A673 (cell line): Measurements from ENCODE around the gene PROX2. TPM values are rescaled to one million over a fixed set of nuclear protein-coding genes. Genes with fewer than 3 reads are reported as not detected.

Source experiments
- BruUV-seq: library from RNA; stranded (reverse); fragments of 400-500 nt; replicated peaks from 2 replicates; lab custom pipeline; 2021; lab: Mats Ljungman, UMichigan
- CTCF ChIA-PET: fragments of 300-600 bp; sonication (Branson Sonifier 250); formaldehyde crosslinking; loops from one replicate; lab custom pipeline; 2022; ENCODE audit warnings: antibody characterized with exemption; lab: Charles Lee
- POLR2A ChIA-PET: fragments of 300-600 bp; sonication (Branson Sonifier 250); formaldehyde crosslinking; loops from one replicate; lab custom pipeline; 2022; ENCODE audit warnings: antibody characterized with exemption; ENCODE audit not compliant: low non-redundant PET; lab: Charles Lee
- DNase-seq: peaks from one replicate; pipeline ENCODE4 v3.0.0-alpha.2; 2015; ENCODE audit warnings: low spot score
- H3K27ac ChIP-seq: fragments of 200-600 bp; sonication (generic); 2 replicates; pipeline ENCODE4 v1.5.1; 2016; ENCODE audit warnings: mixed run types, low read depth, mild to moderate bottlenecking, mixed read lengths, antibody characterized with exemption, low read length; ENCODE audit not compliant: poor library complexity, severe bottlenecking
- H3K27me3 ChIP-seq: fragments of 200-600 bp; sonication (generic); replicated peaks from 2 replicates; pipeline ENCODE4 v1.6.1; 2017; ENCODE audit warnings: mixed run types, low read depth, mild to moderate bottlenecking, mixed read lengths, antibody characterized with exemption, low read length; ENCODE audit not compliant: insufficient read depth, poor library complexity
- H3K36me3 ChIP-seq: fragments of 200-600 bp; sonication (generic); 2 replicates; pipeline ENCODE4 v1.6.1; 2016; ENCODE audit warnings: mixed run types, mild to moderate bottlenecking, mixed read lengths, antibody characterized with exemption, low read length; ENCODE audit not compliant: insufficient read depth, poor library complexity, severe bottlenecking
- H3K4me1 ChIP-seq: fragments of 200-600 bp; sonication (generic); 2 replicates; pipeline ENCODE4 v1.6.1; 2017; ENCODE audit warnings: mixed run types, mild to moderate bottlenecking, mixed read lengths, antibody characterized with exemption, low read length; ENCODE audit not compliant: insufficient read depth, poor library complexity, severe bottlenecking
- H3K4me3 ChIP-seq: fragments of 200-600 bp; sonication (generic); 2 replicates; pipeline ENCODE4 v1.5.1; 2016; ENCODE audit warnings: low read depth, mixed run types, mild to moderate bottlenecking, mixed read lengths, low read length; ENCODE audit not compliant: poor library complexity, severe bottlenecking
- H3K9me3 ChIP-seq: fragments of 200-600 bp; sonication (generic); 2 replicates; pipeline ENCODE4 v1.6.1; 2016; ENCODE audit warnings: mixed run types, low read depth, mild to moderate bottlenecking, mixed read lengths, antibody characterized with exemption, low read length; ENCODE audit not compliant: poor library complexity, severe bottlenecking
- CTCF ChIP-seq: fragments of 300-800, 200-600 bp; sonication (generic); conservative IDR thresholded peaks from 2 replicates; pipeline ENCODE4 v1.5.1; 2017; ENCODE audit warnings: low read depth, mild to moderate bottlenecking, antibody characterized with exemption, low read length, moderate library complexity, mixed read lengths
- EZH2 ChIP-seq: fragments of 200-600 bp; sonication (generic); IDR thresholded peaks from 2 replicates; pipeline ENCODE4 v1.6.1; 2017; ENCODE audit warnings: borderline replicate concordance, low read depth, mild to moderate bottlenecking, mixed read lengths, antibody characterized with exemption, low read length; ENCODE audit not compliant: poor library complexity, severe bottlenecking
- intact Hi-C: fragments of 100-400 bp; cut with micrococcal nuclease; formaldehyde crosslinking; loops from one replicate; pipeline ENCODE4 v1.10.0; 2022; ENCODE audit not compliant: unreplicated experiment
- total RNA-seq: library from RNA; stranded (reverse); gene quantifications from 2 replicates; pipeline ENCODE4 v1.2.3, GENCODE V29; 2021

PROX2 gene
- total RNA-seq, 1 experiment from 2014 or later: not detected

- Histone ChIP-seq H3K9me3 (no peaks in the 10 kb centered on the region), H3K4me1 (no peaks in the 10 kb centered on the region), H3K27ac (no peak overlapping the region), H3K36me3 (peaks cover 38% of the 10 kb centered on the region), H3K27me3 (no peaks in the 10 kb centered on the region), H3K4me3 (no peak overlapping the region)
- CTCF ChIA-PET: no interaction called here
- POLR2A ChIA-PET: no interaction called here
- intact Hi-C loops: no loop called here
- no TSS peak for BruUV-seq
- no peak for TF ChIP-seq EZH2
- TF ChIP-seq CTCF: no peak
- no peak for DNase-seq
Observed at GRCh38 chr14:74832849-74833248, 43.1 kb downstream of the PROX2 start.

- H3K4me3 ChIP-seq: no peak overlapping the region
- H3K9me3 ChIP-seq: no peaks in the 10 kb centered on the region
- TF ChIP-seq EZH2 (no peak), CTCF (no peak)
- intact Hi-C loops: no loop called here
- ChIA-PET POLR2A (no interaction called here), CTCF (no interaction called here)
- H3K36me3 ChIP-seq: peaks cover 27% of the 10 kb centered on the region
- H3K4me1 ChIP-seq: peaks cover 10% of the 10 kb centered on the region
- DNase-seq: no peak
- no TSS peak for BruUV-seq
- H3K27ac ChIP-seq: no peak overlapping the region
- no peaks in the 10 kb centered on the region for H3K27me3 ChIP-seq
Observed at GRCh38 chr14:74829251-74829650, 46.7 kb downstream of the PROX2 start.

- TF ChIP-seq CTCF (no peak), EZH2 (no peak)
- BruUV-seq: no TSS peak
- no peak overlapping the region for H3K27ac ChIP-seq
- H3K27me3 ChIP-seq: no peaks in the 10 kb centered on the region
- intact Hi-C loops: no loop called here
- H3K4me1 ChIP-seq: peaks cover 22% of the 10 kb centered on the region
- H3K4me3 ChIP-seq: no peak overlapping the region
- ChIA-PET CTCF (no interaction called here), POLR2A (no interaction called here)
- H3K36me3 ChIP-seq: peaks cover 29% of the 10 kb centered on the region
- no peak for DNase-seq
- no peaks in the 10 kb centered on the region for H3K9me3 ChIP-seq
Observed at GRCh38 chr14:74826574-74826973, 49.4 kb downstream of the PROX2 start.

Other genes starting within 250 kb of the PROX2 start
- 48.7 and 52.1 TPM in 2 replicates for gene AREL1, start 163.1 kb downstream of the PROX2 start, total RNA-seq
- gene FCF1, start 163.0 kb downstream of the PROX2 start, total RNA-seq: 73.1 and 74.2 TPM in 2 replicates
- gene YLPM1, start 112.8 kb downstream of the PROX2 start, total RNA-seq: 91.2 and 94.3 TPM in 2 replicates
- 139 and 145 TPM in 2 replicates for gene DLST, start 5.8 kb upstream of the PROX2 start, total RNA-seq
- 0.80 and 1.0 TPM in 2 replicates for gene RPS6KL1, start 47.1 kb upstream of the PROX2 start, total RNA-seq
- 32.2 and 48.1 TPM in 2 replicates for gene PGF, start 79.5 kb upstream of the PROX2 start, total RNA-seq
- 93.3 and 106 TPM in 2 replicates for gene EIF2B2, start 126.8 kb upstream of the PROX2 start, total RNA-seq
- 21.0 and 24.0 TPM in 2 replicates for gene MLH3, start 175.3 kb upstream of the PROX2 start, total RNA-seq
- gene ACYP1, start 187.9 kb upstream of the PROX2 start, total RNA-seq: 47.1 and 50.2 TPM in 2 replicates
- gene ZC2HC1C, start 193.5 kb upstream of the PROX2 start, total RNA-seq: 1.0 TPM in 2 replicates